Fibroblast of peridontal ligament (primary cell): ENCODE data around the gene SUPT4H1.

Source experiments
- DNase-seq: peaks from one replicate; pipeline ENCODE4 v3.0.0-alpha.2; 2010; ENCODE audit errors: extremely low read depth

SUPT4H1 gene

DNA sequence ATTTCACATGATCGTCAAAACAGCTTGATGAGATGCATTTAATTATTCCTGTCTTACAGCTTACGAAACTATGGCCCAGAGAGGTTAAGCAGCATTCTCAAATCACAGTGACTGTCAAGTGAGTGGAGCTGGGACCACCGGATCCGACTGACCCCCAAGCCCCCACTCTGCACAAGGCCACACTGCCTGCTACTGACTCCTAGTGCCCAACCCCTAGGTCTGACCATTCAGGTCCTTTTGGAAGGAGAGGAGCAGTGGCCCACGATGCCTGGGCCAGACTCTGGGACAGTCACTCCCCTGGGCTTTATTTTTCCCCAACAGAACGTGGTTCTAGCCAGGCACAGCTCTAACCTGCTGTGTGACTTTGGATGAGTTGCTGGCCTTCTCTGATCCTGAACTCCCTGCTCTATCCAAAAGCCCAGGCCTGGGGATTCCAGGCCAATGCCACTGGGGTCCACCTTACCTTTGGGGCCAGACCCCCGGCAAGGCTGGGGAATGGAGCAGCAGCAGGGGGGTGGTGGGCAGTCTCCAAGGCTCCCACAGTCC, 33.3 kb downstream of the SUPT4H1 start:
- DNase-seq: no peak

DNA sequence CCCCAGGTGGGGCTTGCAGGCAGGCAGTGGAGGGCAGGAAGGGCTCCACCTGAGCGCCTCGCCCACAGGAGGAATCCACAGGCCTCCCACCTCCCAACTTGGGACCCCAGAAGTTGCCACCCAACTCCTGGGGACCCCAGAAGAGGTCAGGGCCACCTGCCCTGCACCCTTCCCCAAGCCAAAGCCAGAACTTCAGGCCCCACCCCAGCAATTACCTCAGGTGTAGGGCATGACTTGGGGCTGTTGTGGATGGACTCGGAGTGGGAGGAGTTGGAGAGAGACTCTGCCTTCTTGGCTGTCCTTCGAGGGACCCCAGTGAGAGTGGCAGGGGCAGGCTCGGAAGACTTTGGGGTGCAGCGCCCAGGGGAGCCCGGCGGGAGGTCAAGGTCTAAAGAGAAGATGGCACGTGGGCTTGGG, 33.9 kb downstream of the SUPT4H1 start:
- no peak for DNase-seq

DNA sequence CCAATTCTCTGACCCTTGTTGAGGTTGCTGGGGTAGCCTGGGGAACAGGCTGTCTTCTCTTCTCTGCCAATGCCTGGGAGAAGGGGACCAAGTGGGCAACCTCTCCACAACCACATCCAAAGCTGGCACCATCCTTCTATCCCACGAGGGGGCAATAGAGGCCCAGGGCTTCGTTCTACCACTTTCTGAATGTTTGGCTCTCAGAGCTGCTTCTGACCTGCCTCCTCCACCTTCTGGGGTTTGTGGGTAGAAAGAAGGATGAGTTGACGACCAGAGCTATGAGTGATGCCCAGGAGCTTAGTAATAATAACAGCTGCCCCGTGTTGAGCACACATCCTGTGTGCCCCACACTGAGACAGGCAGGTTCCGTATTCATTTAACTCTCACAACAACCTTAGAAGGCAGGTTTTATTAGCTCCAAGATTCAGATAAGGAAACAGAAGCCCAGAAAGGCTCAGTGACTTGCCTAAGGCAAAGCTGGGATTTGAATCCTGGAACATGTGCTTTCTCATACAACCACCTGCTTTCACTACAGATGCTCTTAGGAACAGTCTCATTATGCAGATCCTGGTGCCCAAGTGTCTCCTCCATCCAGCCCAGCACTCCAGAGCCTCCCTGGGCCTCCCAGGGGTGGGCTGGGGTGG, 34.5 kb downstream of the SUPT4H1 start:
- DNase-seq: peak; percentile 47

DNA sequence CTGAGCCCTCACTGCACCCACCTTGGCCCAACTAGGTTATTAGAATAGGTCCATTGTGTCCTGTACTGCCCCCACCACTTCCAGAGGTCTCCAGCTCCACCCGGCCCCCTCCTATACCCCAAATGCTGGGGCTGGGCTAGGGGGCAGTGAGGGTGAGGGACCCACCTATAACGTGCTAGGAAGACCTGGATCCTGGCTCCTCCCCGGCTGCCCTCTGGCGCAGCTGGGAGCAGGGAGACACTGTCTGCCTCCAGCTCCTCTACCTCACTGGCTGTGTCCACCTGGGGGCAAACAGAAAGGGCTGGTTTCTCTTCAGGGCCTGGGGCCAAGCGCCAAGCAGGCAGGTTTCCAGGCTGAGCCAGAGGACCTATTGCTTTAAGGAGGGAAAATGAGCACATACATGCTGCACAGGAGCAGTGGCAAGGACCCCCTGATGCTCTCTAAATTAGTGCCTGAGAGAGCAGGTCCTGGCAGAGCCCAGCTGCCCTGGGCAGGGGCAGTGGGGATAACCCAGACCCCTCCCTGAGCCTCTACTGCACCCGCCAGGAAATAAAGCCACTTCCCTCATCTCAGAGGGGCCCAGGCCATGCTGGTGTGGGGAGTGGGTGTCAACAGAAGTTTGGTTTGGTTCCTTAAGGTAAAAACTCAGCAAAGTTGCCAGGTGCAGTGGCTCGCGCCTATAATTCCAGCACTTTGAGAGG, 35.6 kb downstream of the SUPT4H1 start:
- no peak for DNase-seq

DNA sequence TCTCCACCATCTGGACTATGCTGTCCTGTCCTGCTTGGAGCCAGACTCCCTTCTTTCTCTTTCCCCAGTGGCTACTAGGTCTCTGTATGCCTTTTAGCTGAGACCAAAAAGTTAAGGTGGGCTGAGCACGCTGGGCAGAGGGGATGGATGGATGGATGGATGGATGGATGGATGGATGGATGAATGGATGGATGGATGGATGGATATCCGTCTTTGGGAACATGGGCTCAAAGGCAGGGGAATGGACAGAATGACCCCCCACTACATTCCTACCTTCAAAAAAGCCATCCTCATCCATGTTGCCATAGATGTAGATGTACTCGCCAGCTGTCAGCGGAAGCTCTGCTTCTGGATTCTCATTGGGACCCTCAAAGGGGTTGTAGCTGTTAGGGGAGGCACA, 36.3 kb downstream of the SUPT4H1 start:
- DNase-seq: no peak

DNA sequence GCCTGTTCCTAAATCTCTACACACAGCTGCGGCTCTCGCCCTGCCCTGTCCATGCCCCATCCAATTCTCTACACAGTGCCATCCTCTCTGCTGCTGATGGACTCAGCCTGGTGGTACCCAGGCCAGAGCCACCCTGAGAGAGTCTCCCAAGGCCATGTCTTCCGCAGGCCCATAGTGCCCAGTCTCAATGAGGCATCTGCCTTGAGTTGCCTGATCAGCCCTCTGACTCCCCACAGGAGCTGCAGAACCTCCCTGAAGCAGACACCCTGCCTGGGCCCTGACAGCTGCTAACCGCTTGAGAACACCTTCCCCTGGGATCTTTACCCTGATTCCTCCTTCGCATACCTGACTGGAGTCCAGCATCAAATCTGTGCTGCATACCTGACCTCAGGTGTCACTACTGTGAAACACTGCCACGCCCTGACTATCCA, 36.7 kb downstream of the SUPT4H1 start:
- no peak for DNase-seq

DNA sequence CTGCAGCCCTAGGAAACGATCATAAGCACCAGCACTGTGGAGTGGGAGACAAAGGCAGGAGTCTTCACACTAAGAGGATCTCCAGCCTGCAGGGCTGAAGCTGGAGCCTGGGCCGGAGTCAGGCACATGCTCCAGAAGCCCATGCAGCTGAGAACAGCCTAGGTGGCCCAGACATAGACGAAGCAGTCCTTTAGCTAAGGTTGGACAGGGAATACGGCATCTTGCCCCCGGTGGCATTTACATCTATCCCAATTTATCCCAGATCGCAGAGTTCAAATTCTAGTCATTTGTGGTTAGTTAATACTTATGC, 37.3 kb downstream of the SUPT4H1 start:
- DNase-seq: no peak

DNA sequence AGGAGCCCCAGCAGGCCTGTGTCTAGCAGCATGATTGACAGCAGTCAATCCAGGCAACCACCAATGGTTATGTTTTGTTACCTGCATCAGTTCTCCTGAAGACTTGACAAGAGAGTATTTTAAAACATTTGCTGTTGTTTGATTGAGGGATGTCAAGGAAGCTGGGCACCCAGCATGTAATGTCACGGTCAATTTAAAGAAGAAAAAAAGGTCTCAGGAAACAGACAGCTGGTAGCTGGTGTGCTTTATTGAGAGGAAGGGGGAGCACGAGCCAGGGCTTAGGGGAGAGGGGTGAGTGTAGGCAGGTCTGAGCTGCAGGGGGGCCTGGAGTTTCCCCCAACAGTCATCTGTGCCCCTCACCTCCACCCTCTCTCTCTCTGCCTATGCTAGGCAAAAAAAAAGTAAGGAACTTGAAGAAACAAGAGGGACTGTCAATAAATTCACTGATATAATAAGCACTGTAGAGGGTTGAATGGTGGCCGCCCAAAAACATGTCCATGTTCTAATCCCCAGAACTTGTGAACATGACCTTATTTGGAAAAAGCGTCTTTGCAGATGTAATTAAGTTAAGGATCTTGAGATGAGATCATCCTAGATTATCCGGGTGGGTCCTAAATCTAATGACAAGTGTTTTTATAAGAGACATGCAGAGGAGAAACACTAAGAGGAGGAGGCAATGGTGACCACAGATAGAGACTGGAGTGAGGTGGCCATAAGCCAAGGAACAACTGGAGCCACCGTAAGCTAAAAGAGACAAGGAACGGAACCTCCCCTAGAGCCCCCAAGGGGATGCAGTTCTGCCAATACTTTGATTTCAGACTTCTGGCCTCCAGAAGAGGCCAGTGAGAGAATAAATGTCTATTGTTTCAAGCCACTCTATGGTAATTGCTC, 37.9 kb downstream of the SUPT4H1 start:
- no peak for DNase-seq

DNA sequence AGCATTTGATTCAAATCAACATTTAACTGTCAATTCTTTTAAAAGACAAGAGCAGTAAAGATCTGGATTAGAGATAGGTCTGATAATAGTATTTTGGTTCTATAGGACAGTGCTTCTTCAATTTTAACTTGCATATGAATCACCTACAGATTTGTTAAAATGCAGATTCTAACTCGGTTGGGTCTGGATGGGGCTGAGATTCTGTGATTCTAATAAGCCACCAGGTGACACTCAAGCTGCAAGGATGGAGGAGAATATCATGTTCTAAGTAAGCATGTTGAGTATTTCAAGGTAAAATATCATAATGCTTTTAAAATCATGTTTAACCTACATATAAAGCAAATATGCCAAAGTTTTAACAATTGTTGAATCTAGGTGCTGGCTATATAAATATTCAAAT, 39.2 kb downstream of the SUPT4H1 start:
- no peak for DNase-seq

DNA sequence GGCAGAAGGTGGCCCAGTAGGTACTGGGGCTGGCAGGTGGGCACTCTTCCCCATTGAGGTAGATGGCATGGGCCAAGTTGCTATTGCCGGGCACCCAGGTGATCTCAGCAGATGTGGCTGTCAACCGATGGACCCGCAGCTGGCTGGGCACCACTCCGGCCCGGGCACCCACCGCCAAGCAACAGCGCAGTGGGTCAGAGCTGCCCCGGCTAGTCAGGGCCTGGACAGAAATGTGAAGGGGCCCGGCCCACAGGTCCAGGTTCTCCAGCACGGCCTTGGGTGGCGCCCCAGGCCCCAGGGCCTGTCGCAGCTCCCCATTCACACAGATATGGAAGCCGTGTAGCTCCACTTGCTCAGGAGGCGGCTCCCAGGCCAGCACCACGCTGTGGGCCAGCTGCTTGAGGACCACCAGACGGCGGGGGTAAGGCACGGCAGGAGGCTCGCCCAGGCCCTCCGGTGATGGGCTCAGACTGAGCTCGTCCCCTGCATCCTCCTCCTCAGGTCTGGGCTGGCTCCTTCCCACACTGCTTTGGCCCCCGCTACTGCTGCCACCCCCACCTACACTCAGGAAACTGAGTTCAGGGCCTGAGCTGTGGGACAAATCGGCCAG, 39.9 kb downstream of the SUPT4H1 start:
- DNase-seq: no peak

DNA sequence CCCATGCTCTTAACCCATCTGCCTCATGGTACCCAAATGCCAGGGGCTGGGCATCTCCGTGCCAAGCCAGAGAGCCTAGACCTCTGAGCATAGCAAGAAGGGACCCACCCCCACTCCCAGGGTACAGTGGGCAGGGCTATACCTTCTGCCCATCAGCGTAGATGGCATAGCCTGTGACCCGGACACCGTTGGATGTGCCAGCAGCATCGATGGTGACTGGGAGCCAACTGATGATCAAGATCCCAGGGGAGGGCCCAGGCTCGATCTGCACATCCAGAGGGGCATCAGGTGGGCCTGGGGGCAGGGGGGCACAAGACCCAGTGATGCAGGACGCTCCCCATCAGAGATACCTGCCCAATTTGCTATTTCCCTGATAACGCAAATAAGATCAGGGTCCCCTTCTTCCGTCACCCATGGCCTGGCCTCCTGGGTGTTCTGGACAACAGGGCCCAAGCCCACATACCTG, 40.5 kb downstream of the SUPT4H1 start:
- DNase-seq: no peak

DNA sequence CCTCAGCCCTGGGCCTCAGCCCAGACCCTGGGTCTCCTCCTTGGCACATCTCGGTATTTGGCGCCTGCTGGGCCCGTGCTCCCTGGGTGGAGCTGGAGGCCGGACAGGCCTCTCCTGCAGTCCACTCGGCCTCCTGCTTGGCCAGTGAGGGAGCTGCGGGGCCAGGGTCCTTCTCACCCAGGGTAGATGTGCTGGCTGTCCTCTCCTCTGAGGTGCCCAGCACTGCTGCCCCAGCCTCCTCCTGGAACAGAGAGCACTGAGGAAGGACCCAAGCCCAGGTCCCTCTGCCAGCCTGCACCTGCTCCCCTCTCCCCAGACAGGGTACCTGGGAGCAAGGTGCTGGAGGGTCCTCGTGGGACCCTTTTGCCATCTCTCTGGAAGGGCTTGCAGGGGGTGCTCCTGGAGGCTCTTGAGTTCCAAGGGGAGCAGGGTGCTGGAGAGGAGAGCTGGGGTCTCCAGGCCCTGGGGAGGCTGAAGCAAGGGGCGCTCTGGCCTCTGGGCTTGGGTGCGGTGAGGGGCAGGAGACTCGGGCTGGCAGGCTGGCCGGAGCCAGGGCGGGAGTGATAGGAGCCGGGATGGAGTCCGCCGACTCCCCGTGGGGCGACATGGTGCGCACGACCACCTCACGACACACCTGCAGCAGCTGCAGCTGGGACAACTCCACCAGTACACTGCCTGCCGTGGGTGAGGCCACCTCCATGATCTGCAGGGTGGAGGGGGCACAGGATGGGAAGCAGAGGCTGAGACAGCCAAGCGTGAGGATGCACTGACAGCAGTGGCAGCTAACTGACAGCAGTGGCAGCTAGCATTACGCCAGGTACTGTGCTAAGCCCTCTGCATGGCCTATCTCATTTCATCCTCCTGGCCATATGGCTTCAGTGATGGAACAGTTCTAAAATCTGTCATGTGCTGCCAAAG, 41.2 kb downstream of the SUPT4H1 start:
- DNase-seq: no peak

DNA sequence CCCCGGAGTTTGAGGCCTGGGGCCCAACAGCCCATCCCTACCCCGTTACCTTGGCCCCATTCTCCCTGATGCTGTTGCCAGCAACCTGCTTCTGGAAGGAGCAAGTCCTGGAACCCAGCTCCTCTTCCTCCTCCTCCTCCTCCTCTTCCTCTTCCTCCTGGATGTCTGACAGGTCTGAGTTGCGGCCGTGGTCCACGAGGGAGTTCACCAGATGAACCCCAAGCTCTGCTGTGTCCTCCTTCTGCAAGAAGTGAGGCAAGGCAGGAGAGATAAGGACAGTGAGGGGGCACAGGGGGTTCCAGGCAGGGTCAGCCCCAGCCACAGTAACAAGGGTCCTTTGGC, 42.1 kb downstream of the SUPT4H1 start:
- DNase-seq: no peak

DNA sequence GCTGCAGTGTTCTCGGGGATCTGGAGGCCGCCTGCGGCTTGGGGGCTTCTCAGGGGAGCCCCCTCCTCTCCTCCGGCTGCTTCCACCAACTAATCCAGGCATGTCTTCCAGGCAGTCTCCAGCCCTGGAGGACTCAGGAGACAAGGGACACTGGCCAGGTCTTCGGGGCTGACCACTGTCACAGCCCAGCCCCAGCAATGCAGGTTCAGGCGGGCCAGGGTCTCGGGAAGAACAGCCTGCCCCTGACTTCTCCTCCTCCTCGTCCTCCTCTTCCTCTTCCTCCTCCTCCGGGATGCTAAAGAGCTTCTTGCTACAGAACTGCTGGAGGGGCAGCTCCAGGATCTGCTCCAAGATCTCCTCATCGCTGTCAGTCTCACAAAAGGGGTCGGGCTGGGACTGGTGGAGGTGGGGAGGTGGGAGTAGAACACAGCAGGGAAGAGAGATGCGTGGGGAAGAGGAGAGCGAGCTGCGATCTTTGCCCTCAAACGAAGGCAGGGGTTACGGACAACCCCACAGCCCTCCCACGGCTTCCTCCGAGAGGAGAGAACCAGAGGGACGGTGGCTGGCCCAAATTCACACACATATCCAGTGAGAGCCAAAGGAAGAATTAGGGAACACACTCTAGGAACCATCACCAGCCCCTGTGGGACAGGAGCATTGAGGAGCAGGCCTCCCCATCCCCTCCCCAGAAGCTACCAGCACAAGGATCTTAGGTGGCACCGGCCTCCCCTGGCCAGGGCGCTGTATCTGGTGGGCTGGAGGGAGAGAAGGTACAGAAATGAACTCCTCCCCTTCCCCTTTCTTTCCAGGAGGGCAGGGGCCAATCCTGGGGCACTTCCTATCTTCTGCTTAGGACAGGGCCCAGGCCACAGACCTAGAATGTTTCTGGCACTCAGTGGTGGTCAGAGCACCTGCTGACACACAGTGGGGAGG, 42.8 kb downstream of the SUPT4H1 start:
- DNase-seq: no peak

DNA sequence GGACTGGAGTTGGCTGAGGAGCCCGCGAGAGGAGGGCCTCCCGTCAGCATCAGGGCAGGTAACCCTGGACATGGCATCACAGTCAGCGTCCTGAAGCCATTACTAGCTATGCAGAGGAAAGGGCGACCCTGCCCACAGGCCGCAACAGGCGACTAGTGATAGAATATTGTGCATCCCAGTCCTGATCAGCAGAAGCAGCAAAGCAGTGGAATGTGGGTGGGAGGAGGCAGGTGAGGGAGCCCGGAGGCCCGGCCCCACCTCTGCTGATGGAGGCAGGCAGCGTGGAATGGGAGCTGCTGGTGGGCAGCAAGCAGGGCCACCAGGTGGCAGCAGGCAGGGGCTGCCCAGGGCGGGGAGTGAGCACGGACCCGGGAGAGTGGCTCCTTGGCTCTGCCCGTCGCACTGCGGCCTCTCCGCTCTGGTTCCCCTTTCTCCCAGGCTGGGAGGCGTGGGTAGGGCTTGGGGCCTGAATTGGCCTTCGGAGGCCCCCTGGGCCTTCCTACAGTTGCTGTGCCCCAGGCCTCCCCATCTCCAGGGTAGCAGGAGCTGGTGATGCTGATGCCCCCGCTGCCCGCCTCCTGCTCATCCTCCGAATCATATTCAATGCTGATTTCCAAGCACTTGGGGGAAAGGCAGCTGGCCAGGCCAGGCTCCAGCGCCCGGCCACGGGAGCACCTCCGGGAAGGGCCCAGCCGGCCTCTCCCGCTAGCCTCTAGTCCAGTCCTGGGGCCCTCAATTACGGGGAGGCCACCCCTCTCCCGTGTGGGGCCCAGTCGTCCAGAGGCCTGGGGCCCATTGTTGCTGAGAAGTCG, 43.6 kb downstream of the SUPT4H1 start:
- DNase-seq: no peak

DNA sequence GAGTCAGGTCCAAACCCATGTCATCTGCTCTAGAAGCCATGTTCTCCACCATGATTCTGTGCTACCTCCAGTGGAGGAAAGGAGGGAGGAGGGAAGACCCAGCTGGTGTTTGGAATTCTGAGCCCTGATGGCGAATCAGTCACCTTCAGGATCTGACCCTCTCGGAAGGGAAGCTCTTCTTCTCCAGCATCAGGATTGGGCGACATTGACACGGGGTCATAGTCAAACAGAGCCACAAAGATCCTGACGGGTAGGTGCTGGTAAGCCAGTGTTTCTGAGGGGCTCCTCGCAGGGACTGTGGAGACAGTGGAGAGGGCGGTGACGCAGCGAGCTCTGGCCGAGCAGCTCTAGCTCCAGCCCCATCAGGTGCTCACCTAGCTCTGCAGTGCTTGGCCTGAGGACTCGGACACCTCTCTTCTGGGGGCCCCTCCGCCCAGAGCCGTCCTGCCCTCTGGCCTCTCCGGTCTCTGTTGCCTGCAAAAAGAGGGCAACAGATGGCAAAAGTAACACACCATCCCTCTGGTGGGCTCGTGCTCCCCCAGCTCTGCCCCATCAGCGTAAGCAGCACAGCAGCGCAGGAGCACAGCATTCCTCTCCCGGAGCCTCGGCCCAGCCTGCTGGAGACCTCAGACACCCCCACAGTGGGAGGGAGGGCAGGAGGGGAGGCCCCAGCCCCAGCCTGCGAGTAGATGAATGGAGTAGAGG, 44.4 kb downstream of the SUPT4H1 start:
- no peak for DNase-seq

DNA sequence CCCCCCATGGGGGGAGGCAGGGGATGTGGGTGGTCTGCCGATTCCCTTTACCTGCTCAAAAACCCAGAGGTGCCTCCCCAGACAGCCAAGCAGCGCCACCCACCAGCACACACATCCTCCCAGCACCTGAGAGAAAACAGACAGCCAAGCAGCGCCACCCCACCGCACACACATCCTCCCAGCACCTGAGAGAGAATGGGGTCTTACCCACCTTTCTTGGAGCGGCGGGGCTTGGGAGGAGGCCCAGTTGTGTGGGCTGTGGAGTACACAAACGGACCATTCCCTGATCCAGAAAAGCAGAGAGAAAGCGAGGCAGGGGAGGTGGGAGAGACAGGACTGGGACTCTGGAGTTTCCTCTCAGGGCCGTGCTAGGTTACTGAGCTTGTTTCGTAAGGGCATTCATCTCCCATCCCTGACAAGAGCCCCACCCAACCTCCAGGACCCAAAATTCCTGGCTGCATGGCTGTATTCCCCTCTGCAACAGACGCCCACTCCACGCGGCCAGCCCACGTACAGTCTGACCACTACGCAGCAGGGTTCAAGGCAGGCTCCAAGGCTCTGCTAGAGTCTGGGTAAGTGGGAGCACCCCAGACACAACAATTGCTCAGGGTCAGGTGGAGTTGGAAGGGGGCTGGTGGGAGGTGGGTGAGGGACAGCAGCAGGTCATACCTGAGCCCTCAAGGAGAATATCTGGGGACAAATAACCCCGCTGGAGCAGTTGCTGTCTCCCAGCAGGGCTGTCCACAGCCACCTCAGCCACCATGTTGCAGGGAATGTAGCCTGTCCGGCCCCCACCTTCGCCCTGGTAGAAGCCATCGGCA, 45.7 kb downstream of the SUPT4H1 start:
- DNase-seq: no peak

DNA sequence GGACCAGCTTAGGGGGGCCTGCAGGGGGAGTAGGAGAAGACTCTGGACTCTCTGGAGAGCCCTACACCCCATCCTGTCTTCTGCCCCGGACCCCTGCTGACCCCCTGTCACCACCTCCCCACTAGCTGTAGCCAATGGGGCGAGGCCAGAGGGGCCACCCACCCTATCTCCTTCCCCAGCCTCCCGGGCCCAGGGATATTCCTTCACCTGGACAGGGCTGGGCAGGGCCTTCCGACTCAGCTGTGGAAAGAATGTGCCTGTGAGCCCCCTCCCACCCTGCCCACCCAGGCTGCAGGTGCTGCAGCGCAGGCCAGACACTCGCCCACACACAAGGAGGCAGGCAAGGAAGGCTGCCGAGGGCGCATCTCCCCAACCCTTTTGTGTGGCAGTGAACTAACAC, 46.4 kb downstream of the SUPT4H1 start:
- no peak for DNase-seq
